ENCODE results near the gene ANO1. TPM values are rescaled to one million over a fixed set of nuclear protein-coding genes. Genes with fewer than 3 reads are reported as not detected.

ANO1 gene
- polyA plus RNA-seq, 1 donor (not counting 4 experiments of a cell fraction or from before 2014, with no cell fraction given), result 45.2 TPM

DNA sequence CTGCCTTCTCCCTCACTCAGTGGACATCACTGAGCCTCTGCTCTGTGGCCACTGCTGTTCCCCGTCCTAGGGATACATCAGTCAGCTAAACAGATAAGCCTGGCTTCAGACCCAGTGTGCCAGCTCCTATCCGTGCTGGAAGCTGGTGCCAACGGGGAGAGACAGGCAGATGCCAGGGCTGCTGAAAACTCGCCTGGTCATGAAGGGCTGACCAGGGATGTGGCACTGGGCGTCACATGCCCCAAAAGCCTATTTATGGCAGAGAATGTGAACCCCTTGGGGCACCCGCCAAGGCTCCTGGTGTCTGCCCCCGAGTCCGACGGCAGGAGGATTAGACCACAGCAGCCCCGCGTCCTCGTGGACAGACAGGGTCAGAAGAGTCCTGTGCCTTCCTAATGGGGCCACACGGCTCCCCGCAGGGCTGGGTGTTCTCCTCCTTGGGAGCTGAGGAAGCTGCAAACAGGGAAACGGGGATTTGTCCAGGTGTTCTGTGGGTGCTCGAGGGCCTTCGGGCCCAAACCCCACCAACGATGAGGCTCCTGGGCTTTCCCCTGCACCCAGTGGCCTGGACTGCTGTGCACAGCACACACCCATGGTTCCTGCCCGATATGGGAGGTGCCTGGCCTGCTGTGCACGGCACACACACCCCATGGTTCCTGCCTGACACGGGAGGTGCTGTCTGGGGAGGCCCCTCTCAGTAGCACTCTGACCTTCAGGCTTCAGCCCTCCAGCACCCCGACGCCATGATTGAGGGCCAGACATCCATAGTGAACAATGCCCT is 19.9 kb downstream of the ANO1 start:
- Histone ChIP-seq H3K36me3 (ENCODE audit: control insufficient read depth in 2 of 2, extremely low read depth in 1 of 2, insufficient read depth in 2 of 2, low read length in 2 of 2) (peaks cover 0 to 8% of the 10 kb centered on the region in 2 experiments), H3K27me3 (ENCODE audit: control insufficient read depth, extremely low read depth, insufficient read depth, low read length) (no peaks in the 10 kb centered on the region), H3K9me3 (ENCODE audit: control insufficient read depth, low read depth, low read length) (no peaks in the 10 kb centered on the region), H3K4me3 (ENCODE audit: control insufficient read depth in 2 of 3, extremely low read depth in 1 of 3, insufficient read depth in 2 of 3, low read depth in 1 of 3, low read length in 3 of 3) (no peak overlapping the region), H3K79me2 (ENCODE audit: control insufficient read depth, insufficient read depth, low read length) (peaks cover 45% of the 10 kb centered on the region), H3K4me1 (ENCODE audit: control insufficient read depth, extremely low read depth, insufficient read depth, low read length) (no peaks in the 10 kb centered on the region), H3K4me2 (ENCODE audit: control insufficient read depth, extremely low read depth, insufficient read depth, low read depth, low read length) (no peak overlapping the region), H3K9ac (ENCODE audit: control insufficient read depth, extremely low read depth, insufficient read depth, low read length) (no peak overlapping the region), H3K9me1 (ENCODE audit: control insufficient read depth, extremely low read depth, insufficient read depth, low read length) (no peaks in the 10 kb centered on the region), H3K27ac (ENCODE audit: control insufficient read depth, insufficient read depth, low read length) (no peak overlapping the region), H4K20me1 (ENCODE audit: control insufficient read depth, extremely low read depth, insufficient read depth, low read length) (no peaks in the 10 kb centered on the region), H2AFZ (ENCODE audit: control insufficient read depth, low read length) (no peak overlapping the region)
- dilution Hi-C loops (cut with MboI; ENCODE audit: extremely low pct_ligation_motif_present, low sequenced_read_pairs), result no loop called here
- TF ChIP-seq, protein P1, sequence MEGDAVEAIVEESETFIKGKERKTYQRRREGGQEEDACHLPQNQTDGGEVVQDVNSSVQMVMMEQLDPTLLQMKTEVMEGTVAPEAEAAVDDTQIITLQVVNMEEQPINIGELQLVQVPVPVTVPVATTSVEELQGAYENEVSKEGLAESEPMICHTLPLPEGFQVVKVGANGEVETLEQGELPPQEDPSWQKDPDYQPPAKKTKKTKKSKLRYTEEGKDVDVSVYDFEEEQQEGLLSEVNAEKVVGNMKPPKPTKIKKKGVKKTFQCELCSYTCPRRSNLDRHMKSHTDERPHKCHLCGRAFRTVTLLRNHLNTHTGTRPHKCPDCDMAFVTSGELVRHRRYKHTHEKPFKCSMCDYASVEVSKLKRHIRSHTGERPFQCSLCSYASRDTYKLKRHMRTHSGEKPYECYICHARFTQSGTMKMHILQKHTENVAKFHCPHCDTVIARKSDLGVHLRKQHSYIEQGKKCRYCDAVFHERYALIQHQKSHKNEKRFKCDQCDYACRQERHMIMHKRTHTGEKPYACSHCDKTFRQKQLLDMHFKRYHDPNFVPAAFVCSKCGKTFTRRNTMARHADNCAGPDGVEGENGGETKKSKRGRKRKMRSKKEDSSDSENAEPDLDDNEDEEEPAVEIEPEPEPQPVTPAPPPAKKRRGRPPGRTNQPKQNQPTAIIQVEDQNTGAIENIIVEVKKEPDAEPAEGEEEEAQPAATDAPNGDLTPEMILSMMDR (optimal IDR thresholded peaks at IDR 0.05 in 1 of 3, IDR thresholded peaks at IDR 0.05 in 1 of 3, conservative IDR thresholded peaks at IDR 0.05 in 1 of 3; ENCODE audit: extremely low read depth in 1 of 3, insufficient read depth in 2 of 3, low read length in 3 of 3), result no peak
- TF ChIP-seq EZH2 (IDR thresholded peaks at IDR 0.05; ENCODE audit: low read length), result no peak
- FAIRE-seq (no peak), DNase-seq (ENCODE audit: low read depth, low spot score) (no peak)

DNA sequence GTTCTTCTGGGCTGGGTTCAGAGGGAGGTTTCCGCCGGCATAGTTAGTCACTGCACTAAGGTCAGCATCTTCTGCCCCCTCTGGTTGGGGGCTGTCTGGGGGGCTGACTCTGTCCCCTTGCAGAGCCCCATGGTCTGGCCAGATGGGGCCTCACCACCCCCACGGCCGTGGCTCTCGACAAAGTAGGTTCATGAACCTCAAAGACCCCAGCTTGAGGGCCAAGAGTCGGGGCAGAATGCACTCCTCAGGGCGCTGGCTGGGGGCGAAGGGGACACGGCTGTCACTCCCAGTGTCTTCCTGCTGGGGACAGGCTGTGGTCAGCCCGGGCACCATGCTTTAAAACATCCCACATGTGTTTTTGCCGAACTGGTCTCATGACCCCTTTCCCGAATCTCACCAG is 20.8 kb downstream of the ANO1 start:
- Histone ChIP-seq H3K4me1 (ENCODE audit: control insufficient read depth, extremely low read depth, insufficient read depth, low read length) (no peaks in the 10 kb centered on the region), H3K4me2 (ENCODE audit: control insufficient read depth, extremely low read depth, insufficient read depth, low read depth, low read length) (no peak overlapping the region), H3K4me3 (ENCODE audit: control insufficient read depth in 2 of 3, extremely low read depth in 1 of 3, insufficient read depth in 2 of 3, low read depth in 1 of 3, low read length in 3 of 3) (no peak overlapping the region), H3K9ac (ENCODE audit: control insufficient read depth, extremely low read depth, insufficient read depth, low read length) (no peak overlapping the region), H2AFZ (ENCODE audit: control insufficient read depth, low read length) (no peak overlapping the region), H3K9me1 (ENCODE audit: control insufficient read depth, extremely low read depth, insufficient read depth, low read length) (no peaks in the 10 kb centered on the region), H3K79me2 (ENCODE audit: control insufficient read depth, insufficient read depth, low read length) (peaks cover 40% of the 10 kb centered on the region), H3K9me3 (ENCODE audit: control insufficient read depth, low read depth, low read length) (no peaks in the 10 kb centered on the region), H4K20me1 (ENCODE audit: control insufficient read depth, extremely low read depth, insufficient read depth, low read length) (no peaks in the 10 kb centered on the region), H3K27me3 (ENCODE audit: control insufficient read depth, extremely low read depth, insufficient read depth, low read length) (no peaks in the 10 kb centered on the region), H3K36me3 (ENCODE audit: control insufficient read depth in 2 of 2, extremely low read depth in 1 of 2, insufficient read depth in 2 of 2, low read length in 2 of 2) (peaks cover 1 to 6% of the 10 kb centered on the region in 2 experiments), H3K27ac (ENCODE audit: control insufficient read depth, insufficient read depth, low read length) (no peak overlapping the region)
- FAIRE-seq (no peak), DNase-seq (ENCODE audit: low read depth, low spot score) (no peak)
- dilution Hi-C loops (cut with MboI; ENCODE audit: extremely low pct_ligation_motif_present, low sequenced_read_pairs), result no loop called here
- TF ChIP-seq, protein P1 (optimal IDR thresholded peaks at IDR 0.05 in 1 of 3, IDR thresholded peaks at IDR 0.05 in 1 of 3, conservative IDR thresholded peaks at IDR 0.05 in 1 of 3; ENCODE audit: extremely low read depth in 1 of 3, insufficient read depth in 2 of 3, low read length in 3 of 3), result no peak

All from keratinocyte (primary cell).